WTC11 (cell line): ENCODE measurements around the gene CEP192.

Experiments used
- ATF1 ChIP-seq: sonication (generic); formaldehyde crosslinking; IDR thresholded peaks from 2 replicates; pipeline ENCODE4 v1.8.1; 2023; ENCODE audit warnings: mild to moderate bottlenecking, moderate library complexity, missing genetic modification reagents
- CREM ChIP-seq: sonication (generic); formaldehyde crosslinking; IDR thresholded peaks from 2 replicates; pipeline ENCODE4 v1.8.1; 2022; ENCODE audit warnings: mild to moderate bottlenecking, missing genetic modification reagents, moderate library complexity
- ELF4 ChIP-seq: sonication (generic); formaldehyde crosslinking; IDR thresholded peaks from 2 replicates; pipeline ENCODE4 v1.8.1; 2022; ENCODE audit warnings: low read depth, mild to moderate bottlenecking, moderate library complexity, missing genetic modification reagents
- FOXJ3 ChIP-seq: sonication (generic); formaldehyde crosslinking; IDR thresholded peaks from 2 replicates; pipeline ENCODE4 v1.9.0; 2021; ENCODE audit warnings: missing genetic modification reagents, mild to moderate bottlenecking, borderline replicate concordance
- GRHL2 ChIP-seq: fragments of 250-450 bp; sonication (Bioruptor Pico); IDR thresholded peaks from 2 replicates; pipeline ENCODE4 v1.8.0; 2022; ENCODE audit warnings: mild to moderate bottlenecking, moderate library complexity; ENCODE audit not compliant: insufficient replicate concordance, severe bottlenecking
- JUN ChIP-seq: sonication (generic); formaldehyde crosslinking; IDR thresholded peaks from 2 replicates; pipeline ENCODE4 v1.8.0; 2023; ENCODE audit warnings: mild to moderate bottlenecking, missing genetic modification reagents
- NFYB ChIP-seq: sonication (generic); formaldehyde crosslinking; conservative IDR thresholded peaks from 2 replicates; pipeline ENCODE4 v1.8.0; 2022; ENCODE audit warnings: low read depth, missing genetic modification reagents
- TEAD4 ChIP-seq: sonication (generic); formaldehyde crosslinking; IDR thresholded peaks from 2 replicates; pipeline ENCODE4 v1.8.0; 2022; ENCODE audit warnings: mild to moderate bottlenecking, missing genetic modification reagents
- ZNF121 ChIP-seq: sonication (generic); formaldehyde crosslinking; IDR thresholded peaks from 2 replicates; pipeline ENCODE4 v1.8.0; 2023; ENCODE audit warnings: missing genetic modification reagents
- ZNF138 ChIP-seq: sonication (generic); formaldehyde crosslinking; conservative IDR thresholded peaks from 2 replicates; pipeline ENCODE4 v1.8.1; 2022; ENCODE audit warnings: mild to moderate bottlenecking, moderate library complexity, missing genetic modification reagents
- TF ChIP-seq, protein P1 (sequence below): fragments of 200-600 bp; IDR thresholded peaks from 2 replicates; pipeline ENCODE4 v1.8.0; 2022; ENCODE audit warnings: antibody characterized with exemption

GRCh38 chr18:12973562-12974213 lies 17.5 kb upstream of the CEP192 start:
- TF ChIP-seq, protein P1, sequence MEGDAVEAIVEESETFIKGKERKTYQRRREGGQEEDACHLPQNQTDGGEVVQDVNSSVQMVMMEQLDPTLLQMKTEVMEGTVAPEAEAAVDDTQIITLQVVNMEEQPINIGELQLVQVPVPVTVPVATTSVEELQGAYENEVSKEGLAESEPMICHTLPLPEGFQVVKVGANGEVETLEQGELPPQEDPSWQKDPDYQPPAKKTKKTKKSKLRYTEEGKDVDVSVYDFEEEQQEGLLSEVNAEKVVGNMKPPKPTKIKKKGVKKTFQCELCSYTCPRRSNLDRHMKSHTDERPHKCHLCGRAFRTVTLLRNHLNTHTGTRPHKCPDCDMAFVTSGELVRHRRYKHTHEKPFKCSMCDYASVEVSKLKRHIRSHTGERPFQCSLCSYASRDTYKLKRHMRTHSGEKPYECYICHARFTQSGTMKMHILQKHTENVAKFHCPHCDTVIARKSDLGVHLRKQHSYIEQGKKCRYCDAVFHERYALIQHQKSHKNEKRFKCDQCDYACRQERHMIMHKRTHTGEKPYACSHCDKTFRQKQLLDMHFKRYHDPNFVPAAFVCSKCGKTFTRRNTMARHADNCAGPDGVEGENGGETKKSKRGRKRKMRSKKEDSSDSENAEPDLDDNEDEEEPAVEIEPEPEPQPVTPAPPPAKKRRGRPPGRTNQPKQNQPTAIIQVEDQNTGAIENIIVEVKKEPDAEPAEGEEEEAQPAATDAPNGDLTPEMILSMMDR = no peak
- TF ChIP-seq ATF1 (CRISPR knock-in tag) = no peak
- TF ChIP-seq ZNF121 = no peak
- no peak for TF ChIP-seq JUN (CRISPR knock-in tag)
- TF ChIP-seq FOXJ3 (CRISPR knock-in tag) = no peak
- no peak for TF ChIP-seq ELF4 (CRISPR knock-in tag)
- TF ChIP-seq GRHL2 (CRISPR knock-in tag) = no peak
- no peak for TF ChIP-seq CREM (CRISPR knock-in tag)
- no peak for TF ChIP-seq ZNF138
- TF ChIP-seq NFYB (CRISPR knock-in tag) = no peak
- TF ChIP-seq TEAD4 (CRISPR knock-in tag) = no peak
